IMR-90 (cell line): ENCODE measurements around the gene ADAMTS12. TPM values are rescaled to one million over a fixed set of nuclear protein-coding genes. Genes with fewer than 3 reads are reported as not detected.

Experiments
- ATAC-seq: fragments of 200-7000 bp; cut with Tn5 transposase; 2 replicates; pipeline ENCODE4 v1.9.1; 2020; ENCODE audit warnings: low read depth, mild to moderate bottlenecking, moderate library complexity
- BruUV-seq: library from RNA; stranded (reverse); fragments of 400-500 nt; replicated peaks from 2 replicates; lab custom pipeline; 2021; lab: Mats Ljungman, UMichigan
- CTCF ChIA-PET: fragments of 300-600 bp; formaldehyde crosslinking; extraction: SDS; loops from one replicate; lab custom pipeline; 2021; ENCODE audit warnings: antibody characterized with exemption; lab: Yijun Ruan, JAX
- POLR2A ChIA-PET: fragments of 300-600 bp; sonication (Branson Sonifier 250); formaldehyde crosslinking; loops from one replicate; lab custom pipeline; 2022; ENCODE audit warnings: antibody characterized with exemption; ENCODE audit not compliant: unreplicated experiment; lab: Charles Lee
- DNase-seq: peaks from one replicate; pipeline ENCODE4 v3.0.0; 2013
- H2AFZ ChIP-seq: replicated peaks from 2 replicates; pipeline ENCODE3; 2013; ENCODE audit warnings: low read length, mild to moderate bottlenecking; ENCODE audit not compliant: poor library complexity
- H2AK5ac ChIP-seq: 2 replicates; pipeline ENCODE4 v1.6.1; 2013; ENCODE audit warnings: low read depth, low read length, inconsistent platforms
- H2AK9ac ChIP-seq: replicated peaks from 2 replicates; pipeline ENCODE3; 2013; ENCODE audit warnings: mild to moderate bottlenecking, low read depth, low read length, moderate library complexity; ENCODE audit not compliant: poor library complexity
- H2BK120ac ChIP-seq: 2 replicates; pipeline ENCODE4 v1.6.1; 2013; ENCODE audit warnings: low read depth, low read length, inconsistent platforms
- H2BK15ac ChIP-seq: 3 replicates; pipeline ENCODE4 v1.6.1; 2013; ENCODE audit warnings: low read depth, low read length, inconsistent platforms
- H2BK20ac ChIP-seq: 2 replicates; pipeline ENCODE4 v1.6.1; 2013; ENCODE audit warnings: low read depth, mild to moderate bottlenecking, inconsistent platforms, low read length, moderate library complexity
- H2BK5ac ChIP-seq: 2 replicates; pipeline ENCODE4 v1.6.1; 2013; ENCODE audit warnings: mild to moderate bottlenecking, low read depth, low read length, inconsistent platforms; ENCODE audit not compliant: poor library complexity, severe bottlenecking
- H3K14ac ChIP-seq: replicated peaks from 2 replicates; pipeline ENCODE4 v1.6.1; 2013; ENCODE audit warnings: low read depth, low read length, inconsistent platforms
- H3K18ac ChIP-seq: 2 replicates; pipeline ENCODE4 v1.6.1; 2013; ENCODE audit warnings: low read depth, low read length, control low read depth
- H3K23ac ChIP-seq: 2 replicates; pipeline ENCODE4 v1.6.1; 2013; ENCODE audit warnings: low read depth, low read length, inconsistent platforms
- H3K27ac ChIP-seq: 2 replicates; pipeline ENCODE4 v1.5.1; 2013; ENCODE audit warnings: mild to moderate bottlenecking, control low read depth, low read length; ENCODE audit not compliant: insufficient read depth
- H3K27me3 ChIP-seq: 2 replicates; pipeline ENCODE4 v1.6.1; 2013; ENCODE audit warnings: low read length; ENCODE audit not compliant: control insufficient read depth, insufficient read depth
- H3K36me3 ChIP-seq: 2 replicates; pipeline ENCODE4 v1.6.1; 2013; ENCODE audit warnings: low read length, mixed read lengths; ENCODE audit not compliant: control insufficient read depth, insufficient read depth
- H3K4ac ChIP-seq: 2 replicates; pipeline ENCODE4 v1.6.1; 2013; ENCODE audit warnings: low read depth, low read length, inconsistent platforms
- H3K4me1 ChIP-seq: 2 replicates; pipeline ENCODE4 v1.6.1; 2013; ENCODE audit warnings: low read length, mixed read lengths; ENCODE audit not compliant: control insufficient read depth, insufficient read depth
- H3K4me2 ChIP-seq: 2 replicates; pipeline ENCODE4 v1.6.1; 2013; ENCODE audit warnings: low read depth, mild to moderate bottlenecking, control low read depth, low read length, moderate library complexity
- H3K4me3 ChIP-seq: 2 replicates; pipeline ENCODE4 v1.5.1; 2013; ENCODE audit warnings: low read depth, mild to moderate bottlenecking, control low read depth, low read length, moderate library complexity; ENCODE audit not compliant: insufficient read depth
- H3K56ac ChIP-seq: 2 replicates; pipeline ENCODE4 v1.6.1; 2013; ENCODE audit warnings: low read length, inconsistent platforms; ENCODE audit not compliant: insufficient read depth; ENCODE audit errors: extremely low read depth
- H3K79me1 ChIP-seq, 2 experiments: 2 replicates each; pipeline ENCODE4 v1.6.1; 2013; ENCODE audit warnings: low read length in 2 of 2, inconsistent platforms in 1 of 2, low read depth in 1 of 2
- H3K9ac ChIP-seq: 2 replicates; pipeline ENCODE4 v1.6.1; 2013; ENCODE audit warnings: low read depth, low read length, control low read depth
- H3K9me1 ChIP-seq: 2 replicates; pipeline ENCODE4 v1.6.1; 2013; ENCODE audit warnings: low read length, inconsistent platforms; ENCODE audit not compliant: insufficient read depth
- H3K9me3 ChIP-seq: 2 replicates; pipeline ENCODE4 v1.6.1; 2013; ENCODE audit warnings: low read length; ENCODE audit not compliant: control insufficient read depth, insufficient read depth
- H4K20me1 ChIP-seq: 2 replicates; pipeline ENCODE4 v1.6.1; 2013; ENCODE audit warnings: low read length, inconsistent platforms; ENCODE audit not compliant: insufficient read depth
- H4K5ac ChIP-seq: 2 replicates; pipeline ENCODE4 v1.6.1; 2013; ENCODE audit warnings: mild to moderate bottlenecking, low read depth, low read length, control low read depth
- H4K8ac ChIP-seq, 2 experiments: 2 replicates each; pipeline ENCODE4 v1.6.1; 2013; ENCODE audit warnings: low read depth in 2 of 2, low read length in 2 of 2, control low read depth in 1 of 2, inconsistent platforms in 1 of 2
- H4K91ac ChIP-seq: 2 replicates; pipeline ENCODE4 v1.6.1; 2013; ENCODE audit warnings: low read depth, low read length, inconsistent platforms; ENCODE audit not compliant: insufficient read depth
- BHLHE40 ChIP-seq: fragments of 150-350 bp; IDR thresholded peaks from 2 replicates; pipeline ENCODE4 v1.6.1; 2016; ENCODE audit warnings: mild to moderate bottlenecking, low read depth, low read length
- CEBPB ChIP-seq: IDR thresholded peaks from 2 replicates; pipeline ENCODE4 v1.6.1; 2012; ENCODE audit warnings: low read depth, low read length, improper control_type of control experiment
- FOS ChIP-seq: fragments of 150-350 bp; IDR thresholded peaks from 2 replicates; pipeline ENCODE4 v1.6.1; 2016; ENCODE audit warnings: low read depth, low read length
- MAFK ChIP-seq: IDR thresholded peaks from 2 replicates; pipeline ENCODE4 v1.6.1; 2012; ENCODE audit warnings: low read depth, low read length, improper control_type of control experiment
- MAZ ChIP-seq: IDR thresholded peaks from 2 replicates; pipeline ENCODE4 v1.6.1; 2012; ENCODE audit warnings: low read depth, mild to moderate bottlenecking, low read length, improper control_type of control experiment, moderate library complexity, borderline replicate concordance
- NFE2L2 ChIP-seq: fragments of 150-350 bp; IDR thresholded peaks from 2 replicates; pipeline ENCODE4 v1.6.1; 2016; ENCODE audit warnings: low read depth, mild to moderate bottlenecking, low read length
- POLR2A ChIP-seq: IDR thresholded peaks from 2 replicates; pipeline ENCODE4 v1.6.1; 2012; ENCODE audit warnings: mild to moderate bottlenecking, low read depth, low read length
- RFX5 ChIP-seq: IDR thresholded peaks from 2 replicates; pipeline ENCODE4 v1.8.0; 2012; ENCODE audit warnings: low read depth, mild to moderate bottlenecking, low read length, moderate library complexity
- WGBS, 2 experiments: methylation state at CpG; one replicate each; pipeline versions ENCODE4 v1.1.5 to v1.1.7; 2013; ENCODE audit warnings: missing lambda C conversion rate in 2 of 2; ENCODE audit not compliant: insufficient read length in 1 of 2; ENCODE audit errors: extremely low coverage in 2 of 2; 5-methylcytosine and 5-hydroxymethylcytosine counted together
- dilution Hi-C: fragments of 300-500 bp; cut with HindIII; formaldehyde crosslinking; loops from one replicate; pipeline ENCODE4 v1.14.3; 2018; ENCODE audit warnings: low sequenced_read_pairs; ENCODE audit not compliant: unreplicated experiment
- in situ Hi-C: fragments of 300-500 bp; cut with MboI; formaldehyde crosslinking; loops from 3 replicates; pipeline ENCODE4 v1.14.3; 2019; ENCODE audit warnings: low sequenced_read_pairs, inconsistent platforms, mixed read lengths
- intact Hi-C: fragments of 100-400 bp; cut with micrococcal nuclease; formaldehyde crosslinking; loops from 2 replicates; pipeline ENCODE4 v1.10.0; 2022
- polyA plus RNA-seq, 3 experiments: library from polyadenylated mRNA; depleted of rRNA; stranded (reverse); fragments of >200 nt; gene quantifications; 2 replicates each; pipeline ENCODE4 v1.2.3, GENCODE V29; 2012; ENCODE audit warnings: low replicate concordance in 1 of 3
- total RNA-seq: library from RNA; depleted of rRNA; stranded (reverse); fragments of >200 nt; gene quantifications from 2 replicates; pipeline ENCODE4 v1.2.3, GENCODE V29; 2012
- TF ChIP-seq, protein P1 (sequence below): conservative IDR thresholded peaks from 2 replicates; pipeline ENCODE4 v1.5.1; 2012; ENCODE audit warnings: mild to moderate bottlenecking, low read depth, low read length, improper control_type of control experiment

The ADAMTS12 gene
- total and polyA plus RNA-seq, 2 of the 4 experiments (the other 2 are of a cell fraction) = 27.3 to 51.3 TPM

DNA sequence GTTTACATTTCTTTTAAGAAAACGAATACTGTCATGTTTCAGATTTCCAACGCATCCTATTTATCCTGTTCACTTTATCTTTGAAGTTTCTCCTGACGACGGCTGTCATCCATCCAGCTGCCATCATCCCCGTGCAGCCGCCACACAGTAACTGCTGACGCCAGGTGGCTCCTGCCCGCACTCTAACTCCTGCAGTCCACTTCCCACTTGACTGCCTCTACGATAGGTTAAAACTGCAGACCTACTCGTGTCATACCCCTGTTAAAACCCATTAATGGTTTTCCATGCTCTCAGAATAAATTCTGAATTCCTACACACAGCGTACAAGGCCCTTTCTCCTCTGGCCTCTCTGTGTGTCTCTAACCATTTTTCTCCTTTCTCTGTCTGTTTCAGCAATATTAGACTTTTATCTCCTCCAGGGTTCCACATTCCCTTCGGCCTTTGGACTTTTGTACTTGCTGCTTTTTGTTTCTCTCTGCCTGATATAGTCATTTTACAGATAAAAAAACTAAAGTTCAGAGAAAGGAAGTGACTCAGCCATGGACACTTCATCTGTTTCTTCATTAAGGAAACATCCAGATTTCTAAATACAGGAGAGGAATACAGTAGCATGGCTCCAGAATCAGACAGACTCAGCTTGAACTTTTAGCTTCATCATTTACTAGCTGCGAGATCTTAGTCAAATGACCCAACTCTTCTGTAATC, 84.9 kb downstream of the ADAMTS12 start:
- peak overlapping the region; percentile 67 for H2AFZ ChIP-seq

More for the DNA sequence above, 84.9 kb downstream of the ADAMTS12 start:
- Histone ChIP-seq H3K4me2 (peak overlapping the region; percentile 90), H2BK15ac (peak overlapping the region; percentile 93), H3K27ac (peak overlapping the region; percentile 92), H3K9ac (peak overlapping the region; percentile 50; the same call in 1 of the 2 replicates), H3K56ac (peak overlapping the region; percentile 95), H3K9me3 (no peaks in the 10 kb centered on the region), H4K91ac (peak overlapping the region; percentile 91), H3K9me1 (peaks cover 21% of the 10 kb centered on the region; the same call in 1 of the 2 replicates), H3K14ac (peak overlapping the region; percentile 97), H3K18ac (peak overlapping the region; percentile 95), H2BK20ac (peak overlapping the region; percentile 98), H3K27me3 (no peaks in the 10 kb centered on the region), H3K4me1 (peaks cover 21% of the 10 kb centered on the region), H3K4me3 (peak overlapping the region; percentile 19; the same call in 1 of the 2 replicates), H3K79me1 (peaks cover 8 to 74% of the 10 kb centered on the region in 2 experiments; a peak in 3 of 4 replicates), H4K20me1 (no peaks in the 10 kb centered on the region), H2BK5ac (peak overlapping the region; percentile 97), H3K36me3 (no peaks in the 10 kb centered on the region; the same call in 1 of the 2 replicates), H3K23ac (peak overlapping the region; percentile 94), H2AK9ac (peak overlapping the region; percentile 63), H3K4ac (peak overlapping the region; percentile 94), H4K5ac (peak overlapping the region; percentile 71), H2AK5ac (peak overlapping the region; percentile 99), H2BK120ac (peak overlapping the region; percentile 97), H4K8ac (peak overlapping the region; percentile 94)
- intact Hi-C loops = loop anchor here (5.0 kb wide), 1 partner anchor 125 kb away; no protein-coding TSS in a partner anchor
- no TSS peak for BruUV-seq
- POLR2A ChIA-PET = no interaction called here
- dilution Hi-C loops = no loop called here
- ATAC-seq (peak; percentile 80), DNase-seq (peak; percentile 87)
- CTCF ChIA-PET = no interaction called here
- 39% methylated on average over 5 of the region's 13 CpGs; no CpG with 5 or more reads in 1 of the 2 experiments for WGBS, 2 experiments
- no peak for TF ChIP-seq BHLHE40
- no peak for TF ChIP-seq RFX5
- peak; percentile 83 for TF ChIP-seq FOS
- peak; percentile 77 for TF ChIP-seq CEBPB
- no peak for TF ChIP-seq MAFK
- no peak for TF ChIP-seq NFE2L2
- no peak for TF ChIP-seq MAZ
- TF ChIP-seq, protein P1, sequence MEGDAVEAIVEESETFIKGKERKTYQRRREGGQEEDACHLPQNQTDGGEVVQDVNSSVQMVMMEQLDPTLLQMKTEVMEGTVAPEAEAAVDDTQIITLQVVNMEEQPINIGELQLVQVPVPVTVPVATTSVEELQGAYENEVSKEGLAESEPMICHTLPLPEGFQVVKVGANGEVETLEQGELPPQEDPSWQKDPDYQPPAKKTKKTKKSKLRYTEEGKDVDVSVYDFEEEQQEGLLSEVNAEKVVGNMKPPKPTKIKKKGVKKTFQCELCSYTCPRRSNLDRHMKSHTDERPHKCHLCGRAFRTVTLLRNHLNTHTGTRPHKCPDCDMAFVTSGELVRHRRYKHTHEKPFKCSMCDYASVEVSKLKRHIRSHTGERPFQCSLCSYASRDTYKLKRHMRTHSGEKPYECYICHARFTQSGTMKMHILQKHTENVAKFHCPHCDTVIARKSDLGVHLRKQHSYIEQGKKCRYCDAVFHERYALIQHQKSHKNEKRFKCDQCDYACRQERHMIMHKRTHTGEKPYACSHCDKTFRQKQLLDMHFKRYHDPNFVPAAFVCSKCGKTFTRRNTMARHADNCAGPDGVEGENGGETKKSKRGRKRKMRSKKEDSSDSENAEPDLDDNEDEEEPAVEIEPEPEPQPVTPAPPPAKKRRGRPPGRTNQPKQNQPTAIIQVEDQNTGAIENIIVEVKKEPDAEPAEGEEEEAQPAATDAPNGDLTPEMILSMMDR = no peak
- no peak for TF ChIP-seq POLR2A
- in situ Hi-C loops = no loop called here
